PC-9 (cell line): ENCODE measurements around the gene MIF.
"Not testable (repeated sequence)": the region's sequence is repeated elsewhere in the genome, so short reads cannot be mapped to it uniquely, and the experiment has no call there.

Experiments
- CTCF ChIP-seq: fragments of 200-600 bp; sonication (generic); conservative IDR thresholded peaks from 2 replicates; pipeline ENCODE4 v1.6.1; 2017; ENCODE audit warnings: mixed run types, antibody characterized with exemption, mild to moderate bottlenecking, moderate library complexity
- EZH2 ChIP-seq: fragments of 200-600 bp; sonication (generic); IDR thresholded peaks from 2 replicates; pipeline ENCODE4 v1.8.0; 2017; ENCODE audit warnings: antibody characterized with exemption, low read depth

GRCh38 chr22:23860187-23860586, 34.0 kb upstream of the MIF start:
- TF ChIP-seq CTCF, EZH2: not testable (repeated sequence)
